NCI-H526 treated with DMSO at 0.1 percent for 48 hours (cell line): ENCODE measurements around the gene COL1A1.
A peak's percentile ranks its signal among the peaks of the same experiment; 100 is the strongest.

Source experiments
- DNase-seq: peaks from one replicate; lab custom pipeline; 2025; lab: John Stamatoyannopoulos, UW

COL1A1 gene

DNA sequence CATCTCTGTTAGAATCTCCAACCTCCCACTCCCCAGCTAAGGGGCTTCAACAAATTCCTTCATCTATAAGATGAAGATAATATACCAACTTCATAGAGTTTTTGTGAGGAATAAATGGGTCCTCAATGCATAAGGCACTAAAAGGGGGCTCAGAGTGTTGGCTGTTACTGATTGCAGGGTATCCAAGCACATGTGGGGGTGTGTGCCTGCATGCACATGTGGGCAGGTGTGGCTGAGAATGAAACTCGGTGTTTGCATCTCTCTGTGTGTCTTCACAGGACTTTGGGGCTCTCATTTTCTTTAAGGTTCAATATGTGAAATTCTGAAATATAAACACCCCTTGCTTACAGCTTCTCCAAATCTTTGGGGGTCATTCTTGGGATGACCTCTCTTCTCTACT is 46.8 kb downstream of the COL1A1 start:
- no peak for DNase-seq

DNA sequence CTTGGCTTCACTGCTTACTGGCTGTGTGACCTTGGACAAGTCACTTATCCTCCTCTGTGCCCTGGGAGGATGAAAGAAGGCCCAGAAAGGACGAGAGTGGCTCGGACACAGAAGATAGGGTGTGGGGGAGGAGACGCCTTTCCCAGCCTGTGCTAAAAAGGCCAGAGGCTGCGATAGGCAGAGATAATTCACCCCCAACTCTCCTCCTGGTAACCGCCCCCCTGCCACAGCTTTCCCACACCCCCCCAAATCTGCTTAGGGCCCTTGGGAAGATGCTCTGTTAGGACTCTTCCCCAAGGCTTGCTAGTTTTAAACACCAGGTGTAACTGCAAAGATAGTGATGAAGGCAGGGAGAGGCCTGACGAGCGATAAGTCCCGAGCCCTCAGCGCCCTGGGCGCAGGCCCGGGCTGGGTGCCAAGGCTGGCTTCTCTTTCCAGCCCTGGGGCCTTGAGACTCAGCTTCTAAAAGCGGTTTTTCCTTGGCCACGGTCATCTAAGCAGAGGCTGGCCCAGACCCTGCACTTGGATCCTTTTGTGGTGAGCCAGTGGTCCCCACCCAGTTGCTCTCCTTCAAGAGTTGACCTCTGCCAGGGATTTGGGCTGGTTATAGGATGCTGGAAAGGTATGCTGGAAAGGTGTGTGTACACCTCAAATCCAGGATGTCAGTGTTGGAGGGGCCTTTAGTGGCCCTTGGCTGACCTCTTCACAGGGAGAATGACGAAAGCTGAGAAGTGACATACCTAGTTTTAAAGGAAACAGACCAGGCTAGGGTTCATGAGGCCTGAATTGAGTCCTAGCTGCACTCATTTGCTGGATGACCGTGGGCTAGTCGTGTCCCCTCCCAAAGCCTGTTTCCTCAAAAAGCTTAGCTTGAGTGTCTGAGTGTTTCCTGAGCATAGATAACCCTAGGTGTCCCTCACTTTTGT is 47.5 kb downstream of the COL1A1 start:
- no peak for DNase-seq

DNA sequence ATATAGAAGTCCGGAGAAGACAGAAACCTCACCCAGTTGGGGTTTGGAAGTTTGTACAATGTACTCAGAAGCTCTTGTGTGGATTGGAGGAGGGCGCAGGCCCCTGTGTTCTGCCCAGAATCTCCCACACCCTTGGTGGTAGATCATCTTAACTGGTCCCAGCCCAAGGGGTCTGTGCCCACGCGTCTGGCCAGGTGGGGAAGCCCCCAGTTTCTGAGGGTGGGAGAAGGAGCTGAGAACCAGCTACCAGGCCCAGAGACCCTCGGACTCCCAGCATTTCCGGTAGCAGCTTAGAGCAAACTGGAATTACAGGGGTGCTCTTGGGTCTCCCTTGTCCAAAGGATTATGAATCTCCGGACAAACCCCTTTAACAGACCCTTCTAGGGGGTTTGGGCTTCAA is 48.7 kb downstream of the COL1A1 start:
- no peak for DNase-seq

DNA sequence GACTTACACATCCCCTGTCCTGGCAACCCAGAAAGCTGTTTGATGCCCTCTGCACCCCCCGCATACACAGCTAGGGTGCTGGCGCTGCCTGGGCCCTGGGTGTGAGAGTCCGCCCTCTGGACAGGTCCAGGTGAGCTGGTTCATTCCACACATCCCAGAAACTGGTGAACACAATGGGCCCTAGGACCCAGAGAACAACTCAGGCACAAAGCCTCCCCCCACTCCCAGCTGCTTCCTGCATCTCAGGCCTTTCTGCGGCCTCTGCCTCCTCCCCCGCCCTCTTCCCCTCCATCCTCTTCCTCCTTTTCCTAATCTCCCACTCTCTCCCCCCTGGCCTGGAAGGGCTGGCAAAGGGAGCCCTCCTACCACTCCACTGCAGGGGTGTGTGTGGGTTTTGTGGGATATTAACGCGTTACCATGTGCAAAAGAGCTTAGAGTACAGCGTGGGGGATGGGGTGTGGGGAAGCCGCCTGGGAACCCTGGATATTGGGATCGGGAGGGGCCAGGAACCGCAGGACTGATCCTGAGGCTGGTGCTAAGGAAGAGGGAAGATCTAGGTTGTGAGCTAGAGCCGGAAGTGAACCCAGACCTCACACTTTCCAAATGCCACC is 49.4 kb downstream of the COL1A1 start:
- DNase-seq: peak; percentile 86

DNA sequence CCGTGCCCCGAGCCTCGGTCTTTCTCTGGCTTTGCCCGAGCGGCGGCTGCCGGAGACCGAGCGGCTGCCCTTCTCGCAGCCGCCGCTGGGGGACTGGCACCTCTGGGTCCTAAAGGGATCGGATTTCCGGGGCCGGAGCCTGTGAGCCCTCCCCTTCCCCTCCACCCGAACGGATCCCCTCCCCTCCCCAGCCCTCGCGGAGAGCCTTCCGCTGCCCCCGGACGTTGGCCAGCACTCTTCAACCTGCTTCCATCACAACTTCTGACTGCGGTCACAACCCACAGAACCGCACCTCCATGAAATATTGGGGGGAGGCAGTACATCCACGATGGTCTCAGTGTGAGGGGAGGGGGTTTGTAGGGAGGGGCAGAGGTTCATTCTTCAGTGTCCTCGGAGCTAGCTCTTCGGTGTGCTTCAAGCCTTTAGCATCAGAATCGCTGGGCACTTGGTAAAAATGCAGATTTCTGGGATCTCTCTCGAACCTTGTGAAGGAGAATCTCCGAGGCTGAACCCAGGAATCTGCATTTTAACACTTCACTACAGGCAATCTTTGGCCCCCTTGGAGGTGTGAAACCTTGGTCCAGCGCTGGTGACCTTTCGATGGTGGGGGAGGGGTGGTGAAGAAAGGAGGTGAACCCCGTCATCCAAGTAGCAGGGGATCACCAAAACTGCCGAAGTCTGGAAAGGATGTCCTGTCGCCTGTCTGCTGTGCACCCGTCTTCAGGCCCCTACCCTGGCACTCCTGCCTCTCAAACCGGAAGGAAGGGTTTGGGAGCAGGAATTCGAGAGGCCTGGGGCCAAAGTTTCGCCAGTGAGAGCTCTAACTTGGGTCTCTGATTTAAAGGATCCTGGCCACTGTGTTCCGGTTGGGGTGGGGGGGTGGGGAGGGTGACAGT is 50.1 kb downstream of the COL1A1 start:
- peak; percentile 73 for DNase-seq

DNA sequence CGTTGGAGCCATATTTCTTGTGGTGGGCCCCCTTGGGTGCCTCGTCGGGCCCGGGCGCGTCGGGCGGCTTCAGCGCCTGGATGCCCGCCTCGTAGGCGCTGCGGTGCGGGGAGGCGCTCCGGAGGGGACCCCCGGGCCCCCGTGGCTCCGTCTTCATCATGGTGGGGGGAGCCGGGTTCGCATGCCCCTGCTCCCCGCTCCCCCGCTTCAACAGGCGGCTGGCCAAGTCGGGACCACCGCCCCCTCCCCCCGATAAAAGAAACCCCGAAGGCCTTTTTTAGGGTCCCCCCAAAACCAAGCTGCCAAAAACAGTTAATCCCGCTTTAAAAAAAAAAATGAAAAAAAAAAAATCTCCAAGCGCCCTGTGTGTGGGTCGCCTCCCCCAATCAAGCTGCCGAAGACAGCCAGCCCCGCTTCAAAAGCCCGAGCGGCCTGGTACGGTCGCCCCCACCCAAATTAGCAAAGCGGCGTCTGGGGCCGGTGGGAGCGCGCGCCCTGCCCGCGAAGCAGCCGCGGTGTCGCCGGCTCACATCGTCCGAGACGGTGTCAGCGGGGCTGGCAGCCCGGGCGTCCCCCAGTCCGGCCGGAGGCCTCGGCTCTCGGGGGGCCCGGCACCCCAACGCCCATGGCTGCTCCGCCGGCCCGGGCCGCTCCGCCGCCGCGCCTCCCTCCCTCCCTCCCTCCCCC is 50.9 kb downstream of the COL1A1 start, which contains the start of gene PPP1R9B:
TSS of gene PPP1R9B (minus strand) at position 324 of the 687 bp plus-strand sequence. CDS start at position 160, 164 bp downstream.
- peak; percentile 28 for DNase-seq

DNA sequence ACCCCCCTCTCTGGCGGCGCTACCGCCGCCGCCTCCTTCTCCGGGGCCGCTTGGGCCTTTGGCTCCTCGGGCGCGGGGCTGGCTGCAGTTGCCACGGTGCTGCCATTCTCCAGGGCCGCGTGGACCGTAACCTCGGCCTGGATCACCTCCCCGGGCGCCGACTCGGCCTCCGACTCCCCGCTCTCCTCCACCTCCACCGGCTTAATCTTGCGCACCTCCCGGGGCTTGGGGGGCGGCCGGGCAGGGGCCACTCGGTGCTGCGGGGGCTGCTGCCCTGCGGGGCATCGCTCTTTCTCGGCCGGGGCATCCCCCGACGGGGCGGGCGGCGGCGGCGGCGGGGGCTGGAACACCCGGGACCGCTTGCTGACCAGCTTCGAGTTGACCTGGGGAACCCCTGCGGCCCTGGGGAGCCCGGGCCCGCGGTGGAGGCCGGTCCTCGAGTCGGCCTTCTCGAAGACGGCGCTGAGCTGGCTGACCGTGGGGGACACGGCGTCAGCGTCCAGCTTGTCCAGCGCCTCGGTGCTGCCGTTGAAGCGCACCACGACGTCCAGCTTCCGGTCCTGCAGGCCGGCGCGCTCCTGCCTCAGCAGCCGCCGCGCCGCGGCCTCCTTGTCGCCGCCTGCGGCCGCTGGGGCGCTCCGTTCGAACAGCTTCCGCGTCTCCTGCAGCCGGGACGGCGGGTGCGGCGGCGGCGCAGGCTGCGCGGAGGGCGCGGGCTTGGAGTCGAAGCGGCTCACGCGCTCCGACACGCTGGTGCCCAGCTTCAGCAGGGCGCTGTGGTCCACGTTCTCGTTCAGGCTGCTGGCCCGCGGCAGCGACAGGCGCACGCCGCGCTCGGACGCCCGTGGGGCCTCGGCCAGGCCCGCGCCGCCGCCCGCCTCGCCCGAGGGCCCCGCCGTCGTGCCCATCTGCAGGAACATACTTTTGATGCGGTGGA is 51.7 kb downstream of the COL1A1 start:
- peak; percentile 51 for DNase-seq

DNA sequence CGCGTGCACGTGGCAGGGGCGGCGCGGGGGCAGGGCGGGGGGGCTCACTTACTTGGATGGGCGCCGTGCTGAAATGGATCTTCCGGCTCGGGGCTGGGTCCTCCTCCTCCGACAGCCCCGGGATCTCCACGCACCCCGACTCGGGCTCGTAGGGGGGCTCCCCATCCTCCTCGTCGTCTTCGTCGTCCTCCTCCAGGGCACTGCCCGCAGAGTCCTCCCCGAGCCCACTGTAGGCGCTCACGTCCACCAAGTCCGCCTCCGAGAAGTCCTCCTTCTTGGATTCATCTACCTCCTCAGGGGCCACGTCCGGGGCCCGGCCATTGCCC is 52.4 kb downstream of the COL1A1 start:
- DNase-seq: no peak

DNA sequence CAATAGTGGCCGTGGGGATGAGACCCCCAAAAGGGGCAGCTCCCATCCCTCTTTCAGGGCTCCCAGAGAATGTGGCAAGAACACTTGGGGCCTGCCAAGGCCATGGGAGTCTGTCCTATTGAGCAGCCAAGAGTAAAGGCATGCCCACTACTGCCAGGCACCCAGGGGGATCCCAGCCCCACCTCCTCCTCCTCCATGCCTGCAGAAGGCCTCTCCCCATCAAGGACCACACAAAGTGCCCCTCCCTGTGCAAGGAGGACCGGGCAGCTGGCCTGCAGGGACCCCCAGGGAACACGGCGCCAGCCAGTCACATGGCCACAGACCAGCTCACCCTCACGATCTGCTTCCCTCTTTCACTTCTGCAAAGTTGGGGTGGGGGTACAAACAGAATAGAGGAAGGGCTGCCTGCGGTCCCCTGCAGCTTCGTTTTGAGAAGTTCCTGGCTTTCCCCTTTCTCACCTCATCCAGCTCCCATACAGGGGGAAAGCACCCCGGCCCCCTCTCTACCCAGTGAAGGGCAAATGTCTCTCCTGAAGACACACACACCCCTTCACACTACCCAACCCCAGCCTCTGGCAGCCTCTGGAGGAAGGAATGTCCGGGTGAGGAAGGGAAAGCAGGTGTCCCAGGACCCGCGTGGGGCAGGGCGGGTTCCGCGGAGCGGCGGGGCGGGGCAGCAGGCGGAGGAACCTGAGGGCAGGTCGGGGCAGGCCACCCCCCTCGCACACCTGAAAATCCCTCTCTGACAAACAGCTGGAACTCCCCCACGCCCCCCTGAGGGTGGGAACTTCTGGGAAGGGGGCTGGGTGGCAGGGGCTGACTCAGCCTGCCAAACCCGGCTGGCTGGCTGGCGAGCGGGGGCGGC is 53.0 kb downstream of the COL1A1 start:
- DNase-seq: peak; percentile 45

DNA sequence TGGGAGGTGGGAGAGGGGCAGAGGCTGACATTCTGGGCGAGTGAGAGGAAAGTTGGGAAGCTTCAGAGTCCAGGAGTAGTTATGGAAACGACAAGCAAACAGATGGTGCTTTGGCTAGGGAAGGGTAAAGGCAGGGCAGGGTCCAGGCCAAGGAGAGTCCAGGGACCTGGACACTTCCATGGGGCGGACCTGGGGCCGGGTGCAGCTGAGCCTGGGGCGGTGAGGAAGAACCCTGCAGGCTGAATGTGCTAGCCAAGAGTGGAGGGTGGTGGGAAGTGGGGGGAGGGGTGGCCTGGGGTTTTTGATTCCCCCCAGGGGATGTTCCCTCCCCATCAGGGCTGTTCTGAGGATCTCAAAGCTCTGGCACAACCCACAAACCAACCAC is 53.6 kb downstream of the COL1A1 start:
- no peak for DNase-seq

DNA sequence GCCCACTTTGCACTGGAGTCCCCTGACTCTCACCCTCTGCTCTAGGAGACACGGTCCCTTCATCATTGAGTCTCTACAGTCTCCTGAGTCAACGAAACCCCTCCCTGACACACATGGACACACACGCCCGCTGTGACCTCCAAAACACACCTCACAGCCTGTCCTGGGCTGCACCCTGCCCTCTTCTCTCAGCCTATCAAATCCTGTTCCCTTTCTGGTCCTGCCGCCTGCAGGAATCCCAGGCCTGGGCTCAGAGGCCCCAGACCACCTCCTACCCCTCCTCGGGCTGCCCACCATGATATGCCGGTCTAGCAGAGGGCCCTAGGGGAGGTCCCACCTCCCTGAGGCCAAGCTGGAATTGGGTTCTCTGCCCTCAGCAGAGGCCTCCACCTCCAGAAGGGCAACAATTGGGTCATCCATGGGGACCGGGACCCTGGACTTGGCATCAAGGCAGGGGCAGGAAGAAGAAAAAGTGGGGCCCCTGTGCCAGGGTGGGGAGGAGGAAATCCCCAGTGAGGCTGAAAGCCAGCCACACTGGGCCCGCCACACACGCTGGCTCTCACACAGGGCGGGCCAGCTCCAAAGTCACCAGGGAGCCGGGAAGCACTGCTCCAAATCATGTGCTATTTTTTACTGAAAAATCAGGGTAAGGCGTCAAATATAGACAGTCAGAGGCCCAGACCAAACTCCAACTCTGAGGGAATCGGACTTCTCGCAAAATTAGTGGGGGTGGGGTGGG is 54.3 kb downstream of the COL1A1 start:
- no peak for DNase-seq

DNA sequence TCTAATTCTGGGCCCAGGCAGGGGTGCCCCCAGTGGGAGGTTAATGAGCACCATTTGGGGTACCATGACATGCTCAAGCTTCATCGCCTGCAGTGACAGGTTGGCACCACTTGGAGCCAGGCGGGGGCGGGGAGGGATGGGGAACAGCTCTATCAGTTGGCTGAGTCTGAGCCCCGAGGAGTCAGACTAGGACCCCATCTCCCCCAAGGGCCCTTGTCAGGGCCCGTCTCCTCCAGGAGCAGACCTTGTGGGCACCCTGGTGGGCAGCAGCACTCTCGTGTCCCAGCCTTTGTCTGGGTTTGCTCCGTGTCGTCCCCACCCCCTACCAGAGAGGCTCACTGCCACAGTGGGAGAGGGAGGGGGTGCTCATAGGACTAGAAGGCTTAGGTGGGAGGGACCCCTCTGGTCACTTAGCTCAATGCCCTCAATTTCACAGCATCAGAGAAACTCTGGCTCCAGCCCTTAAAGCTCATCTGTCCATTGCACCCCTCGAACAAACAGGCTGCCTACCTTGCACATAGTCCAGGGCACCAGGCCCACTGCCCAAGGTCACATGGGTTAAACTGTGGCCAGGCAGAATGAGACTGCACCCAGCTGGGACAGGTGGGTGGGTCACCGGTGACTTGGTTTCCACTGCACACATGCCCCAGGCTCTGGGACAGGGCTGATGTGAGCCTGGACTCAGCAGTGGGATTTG is 55.1 kb downstream of the COL1A1 start:
- no peak for DNase-seq

DNA sequence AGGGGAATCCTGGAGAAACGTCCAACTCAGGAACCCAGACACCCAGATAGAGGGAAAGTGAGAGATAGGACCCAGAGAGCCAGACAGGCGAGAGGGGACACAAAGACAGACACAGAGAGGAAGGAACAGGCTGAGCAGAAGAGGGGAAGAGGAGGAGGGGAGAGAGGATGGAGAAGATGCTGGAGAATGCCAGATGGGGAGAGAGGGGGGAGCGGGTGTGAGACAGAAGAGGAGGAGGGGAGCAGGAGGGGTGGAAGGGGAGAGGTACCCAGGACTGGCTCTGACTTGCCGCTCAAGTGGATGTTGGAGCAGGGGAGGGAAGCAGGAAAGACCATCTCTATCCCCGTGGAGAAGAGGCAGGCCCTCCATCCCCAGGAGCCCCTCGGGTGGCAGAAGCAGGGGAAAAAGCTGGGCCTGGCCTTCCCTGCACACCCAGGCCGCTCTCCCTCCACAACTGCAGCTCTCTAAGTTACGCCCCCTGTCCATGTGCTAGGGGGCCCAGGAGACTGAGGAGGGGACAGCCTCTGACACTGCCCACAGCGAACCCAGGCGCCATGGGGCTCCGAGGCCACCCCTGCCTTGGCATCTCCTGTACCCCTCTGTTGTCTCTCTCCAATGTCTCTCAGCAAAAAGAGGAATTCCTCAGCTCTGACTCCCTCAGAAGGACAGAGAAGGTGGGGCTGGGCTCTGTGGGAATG is 55.8 kb downstream of the COL1A1 start:
- DNase-seq: no peak

DNA sequence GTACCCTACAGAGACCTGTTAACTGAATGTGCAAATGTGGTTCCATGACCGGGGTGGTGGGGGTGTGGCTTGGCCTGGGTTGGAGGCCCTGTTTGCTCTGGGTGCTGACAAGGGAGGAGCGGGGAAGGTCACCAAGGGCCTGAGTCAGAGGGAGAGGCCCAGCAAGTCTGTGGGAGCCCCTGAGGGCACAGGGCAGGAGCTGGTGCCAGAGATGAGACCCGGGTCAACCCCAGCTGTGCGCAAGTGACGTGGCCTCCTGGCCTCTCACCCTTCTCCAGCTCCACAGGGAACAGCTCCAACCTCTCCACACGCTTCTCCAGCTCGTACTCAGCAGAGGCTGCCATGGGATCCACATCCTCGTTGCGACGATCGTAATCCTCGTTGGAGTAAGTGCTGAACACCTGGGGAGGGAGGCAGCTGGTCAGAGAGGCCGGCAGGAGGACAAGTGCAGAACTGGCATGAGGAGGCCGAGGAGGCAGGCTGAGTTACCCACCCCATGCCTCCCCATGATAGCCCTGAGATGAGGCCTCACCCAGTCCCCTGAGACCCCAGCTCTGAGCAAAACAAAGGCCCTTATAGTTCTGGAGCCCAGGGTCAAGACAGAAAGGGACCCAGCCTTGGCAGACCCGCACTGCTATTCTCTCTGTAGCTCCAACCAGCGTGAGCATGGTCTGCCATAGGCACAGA is 56.4 kb downstream of the COL1A1 start:
- no peak for DNase-seq

DNA sequence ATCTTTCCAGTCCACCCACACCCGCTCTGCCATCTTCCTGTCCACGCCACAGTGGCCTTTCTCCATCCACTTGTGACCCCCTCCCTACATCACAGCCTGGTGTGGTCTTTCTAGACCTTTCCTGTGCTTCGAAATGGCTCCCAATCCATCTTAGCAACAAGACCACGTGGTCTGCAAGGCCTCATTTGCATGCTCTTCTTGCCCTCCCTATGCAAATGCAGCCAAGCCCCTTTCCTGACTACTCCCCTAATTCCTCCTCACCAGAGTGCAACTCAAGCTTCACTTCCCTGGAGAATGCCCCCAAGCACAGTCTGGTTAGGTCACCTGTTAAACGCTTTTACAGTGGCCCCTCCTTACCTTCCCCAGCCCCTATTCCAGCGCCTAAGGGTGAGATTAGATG is 57.1 kb downstream of the COL1A1 start:
- peak; percentile 37 for DNase-seq

DNA sequence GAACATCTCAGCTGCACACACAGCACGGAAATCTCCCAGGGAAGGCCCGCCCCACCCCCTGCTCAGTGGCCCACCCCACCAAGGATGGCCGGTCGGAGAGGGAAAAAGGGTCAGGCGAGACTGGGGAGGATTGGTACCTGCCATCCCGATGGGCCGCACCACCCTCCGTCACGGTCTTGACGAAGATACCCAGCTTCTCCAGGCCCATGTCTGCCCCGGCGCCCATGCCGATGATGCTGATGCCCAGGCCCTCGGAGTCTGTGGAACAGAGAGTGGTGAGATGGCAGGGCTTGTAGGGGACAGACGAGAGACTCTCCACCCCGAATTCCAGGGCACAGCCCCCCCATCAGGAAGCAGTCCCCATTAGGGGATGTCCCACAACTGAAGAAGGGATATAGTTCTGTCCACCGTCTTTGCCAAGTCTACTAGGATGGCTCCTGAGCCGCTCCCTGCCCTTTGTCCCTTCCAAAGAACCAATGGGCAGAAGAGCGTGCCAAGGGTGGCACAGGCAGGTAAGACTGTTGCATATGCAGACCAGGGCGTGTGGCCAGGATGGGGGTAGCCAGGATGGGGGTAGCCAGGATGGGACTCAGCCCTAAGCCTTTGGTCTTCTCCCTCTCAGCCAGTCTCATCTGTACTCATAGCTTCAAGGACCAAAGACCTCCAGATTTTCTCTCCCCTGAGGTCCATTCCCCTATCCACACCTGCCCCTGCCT is 57.8 kb downstream of the COL1A1 start:
- DNase-seq: no peak

DNA sequence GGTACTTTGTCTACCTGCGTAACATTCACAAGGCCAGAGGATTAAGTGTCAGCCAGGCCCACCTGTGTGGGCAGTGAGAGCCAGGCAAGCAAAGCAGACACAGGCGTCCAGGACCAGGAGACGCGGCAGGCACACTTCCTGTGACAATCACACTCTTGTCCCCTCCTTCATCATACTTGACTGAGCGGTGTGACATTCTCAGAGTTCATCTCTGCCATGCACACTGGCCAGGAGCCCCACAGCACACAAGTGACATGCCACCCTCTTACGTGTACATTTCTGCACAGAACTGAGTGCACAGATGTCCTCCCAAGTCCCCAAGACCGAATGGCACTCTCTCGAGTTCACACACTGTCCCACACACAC is 59.7 kb downstream of the COL1A1 start:
- DNase-seq: no peak
